ENCODE measurements around the gene DNAH6.
"Not testable (repeated sequence)": the region's sequence is repeated elsewhere in the genome, so short reads cannot be mapped to it uniquely, and the experiment has no call there.

DNAH6 gene

GRCh38 chr2:84516234-84516986 lies at the start of gene DNAH6:
DNAH6 (plus strand) TSS chr2:84516498; CDS start chr2:84517827, 1,329 bp downstream.
- no peak for DNase-seq

- no peak for DNase-seq
Observed at GRCh38 chr2:84467389-84467788, 48.9 kb upstream of the DNAH6 start.

- not testable (repeated sequence) for DNase-seq
Observed at GRCh38 chr2:84472423-84472822, 43.9 kb upstream of the DNAH6 start.

GRCh38 chr2:84472856-84473565 lies 43.3 kb upstream of the DNAH6 start:
- no peak for DNase-seq

GRCh38 chr2:84474176-84474575 lies 42.1 kb upstream of the DNAH6 start:
- DNase-seq, result no peak

GRCh38 chr2:84477886-84478285 lies 38.4 kb upstream of the DNAH6 start:
- no peak for DNase-seq

GRCh38 chr2:84478867-84479266 lies 37.4 kb upstream of the DNAH6 start:
- no peak for DNase-seq

GRCh38 chr2:84481702-84482101 lies 34.6 kb upstream of the DNAH6 start:
- no peak for DNase-seq

GRCh38 chr2:84482603-84483002 lies 33.7 kb upstream of the DNAH6 start:
- DNase-seq, result no peak

GRCh38 chr2:84483320-84483719 lies 33.0 kb upstream of the DNAH6 start:
- no peak for DNase-seq

- DNase-seq, result no peak
Observed at GRCh38 chr2:84486441-84487115, 29.7 kb upstream of the DNAH6 start.

GRCh38 chr2:84487298-84487996 lies 28.9 kb upstream of the DNAH6 start:
- DNase-seq, result no peak

GRCh38 chr2:84491256-84491655 lies 25.0 kb upstream of the DNAH6 start:
- DNase-seq, result no peak

GRCh38 chr2:84491741-84492140 lies 24.6 kb upstream of the DNAH6 start:
- no peak for DNase-seq

GRCh38 chr2:84492571-84492970 lies 23.7 kb upstream of the DNAH6 start:
- DNase-seq, result no peak

GRCh38 chr2:84493514-84493913 lies 22.8 kb upstream of the DNAH6 start:
- no peak for DNase-seq

GRCh38 chr2:84494070-84494469 lies 22.2 kb upstream of the DNAH6 start:
- no peak for DNase-seq

GRCh38 chr2:84495539-84496146 lies 20.7 kb upstream of the DNAH6 start:
- DNase-seq, result no peak

GRCh38 chr2:84496386-84496785 lies 19.9 kb upstream of the DNAH6 start:
- no peak for DNase-seq

GRCh38 chr2:84497285-84497684 lies 19.0 kb upstream of the DNAH6 start:
- no peak for DNase-seq

- no peak for DNase-seq
Observed at GRCh38 chr2:84498150-84498799, 18.0 kb upstream of the DNAH6 start.

GRCh38 chr2:84511024-84511423 lies 5.3 kb upstream of the DNAH6 start:
- not testable (repeated sequence) for DNase-seq

All from cortex of kidney (tissue), 1 donor.